ENCODE measurements around the gene LEMD3. TPM values are rescaled to one million over a fixed set of nuclear protein-coding genes. Genes with fewer than 3 reads are reported as not detected.

LEMD3 gene
- total and polyA plus RNA-seq, 2 donors: 21.4 to 25.7 TPM

DNA sequence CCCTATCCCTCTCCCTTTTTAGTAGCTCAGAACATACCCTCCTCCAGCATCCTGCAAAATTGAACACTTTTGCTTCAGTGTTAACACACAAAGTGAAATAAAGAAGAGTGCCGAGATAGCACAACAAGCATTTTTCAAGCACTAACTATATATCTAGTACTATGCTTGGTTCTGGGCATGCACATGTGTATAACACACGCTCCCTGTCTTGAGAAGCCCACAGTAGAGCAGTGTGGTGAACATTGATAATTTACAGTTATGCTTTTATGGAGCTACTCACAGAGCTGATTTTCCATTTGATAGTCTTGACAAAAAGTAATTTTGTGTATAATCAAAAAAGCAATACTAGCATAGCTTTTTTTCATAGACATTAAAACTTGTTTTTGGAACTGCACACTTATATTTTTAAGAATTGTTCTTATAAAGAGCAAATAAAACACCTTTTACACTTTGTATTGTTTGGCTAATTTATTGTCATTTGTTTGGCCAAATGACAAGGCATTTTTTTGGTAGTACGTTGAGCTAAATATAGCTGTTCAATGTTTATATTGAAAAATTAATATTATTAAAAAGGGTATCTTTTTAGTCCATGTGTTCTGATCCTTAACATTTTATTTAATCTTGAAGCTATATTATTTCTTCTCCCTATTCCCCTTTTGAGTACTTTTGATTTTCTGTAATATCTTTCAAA lies 39.7 kb downstream of the LEMD3 start:
- Histone ChIP-seq H3K4me3 (ENCODE audit: low read length in 2 of 2) (no peak overlapping the region), H3K27ac (ENCODE audit: low read depth in 1 of 2, low read length in 1 of 2) (no peak overlapping the region), H3K36me3 (ENCODE audit: control insufficient read depth in 2 of 2, insufficient read depth in 2 of 2, low read length in 1 of 2) (peaks cover 0 to 8% of the 10 kb centered on the region in 2 donors), H3K9me3 (ENCODE audit: control insufficient read depth in 2 of 2, insufficient read depth in 1 of 2, low read length in 1 of 2) (no peaks in the 10 kb centered on the region), H3K4me1 (ENCODE audit: control insufficient read depth in 2 of 2, insufficient read depth in 2 of 2, low read length in 2 of 2) (peaks cover 0 to 4% of the 10 kb centered on the region in 2 donors), H3K27me3 (ENCODE audit: control insufficient read depth in 2 of 2, insufficient read depth in 1 of 2, low read length in 1 of 2) (no peaks in the 10 kb centered on the region)
- no peak for DNase-seq (ENCODE audit: low read depth in 6 of 9, low spot score in 9 of 9)
- 52% methylated on average over 3 of the region's 3 CpGs for WGBS

GRCh38 chr12:65209655-65210043 lies 40.3 kb downstream of the LEMD3 start:
- DNase-seq (ENCODE audit: low read depth in 6 of 9, low spot score in 9 of 9): peak in 4 of 9 donors; percentile 8 to 44 (median 17)
- Histone ChIP-seq H3K4me3 (ENCODE audit: low read length in 2 of 2) (no peak overlapping the region), H3K4me1 (ENCODE audit: control insufficient read depth in 2 of 2, insufficient read depth in 2 of 2, low read length in 2 of 2) (peaks cover 0 to 4% of the 10 kb centered on the region in 2 donors), H3K27ac (ENCODE audit: low read depth in 1 of 2, low read length in 1 of 2) (no peak overlapping the region), H3K27me3 (ENCODE audit: control insufficient read depth in 2 of 2, insufficient read depth in 1 of 2, low read length in 1 of 2) (no peaks in the 10 kb centered on the region), H3K36me3 (ENCODE audit: control insufficient read depth in 2 of 2, insufficient read depth in 2 of 2, low read length in 1 of 2) (peaks cover 0 to 10% of the 10 kb centered on the region in 2 donors), H3K9me3 (ENCODE audit: control insufficient read depth in 2 of 2, insufficient read depth in 1 of 2, low read length in 1 of 2) (no peaks in the 10 kb centered on the region)
- 9% methylated on average over 2 of the region's 2 CpGs for WGBS

- no peaks in the 10 kb centered on the region for H3K27me3 ChIP-seq (ENCODE audit: control insufficient read depth in 2 of 2, insufficient read depth in 1 of 2, low read length in 1 of 2)
- H3K4me3 ChIP-seq (ENCODE audit: low read length in 2 of 2): no peak overlapping the region
- DNase-seq (ENCODE audit: low read depth in 6 of 9, low spot score in 9 of 9): no peak
- H3K36me3 ChIP-seq (ENCODE audit: control insufficient read depth in 2 of 2, insufficient read depth in 2 of 2, low read length in 1 of 2): peaks cover 0 to 25% of the 10 kb centered on the region in 2 donors
- peaks cover 1 to 3% of the 10 kb centered on the region in 2 donors for H3K9me3 ChIP-seq (ENCODE audit: control insufficient read depth in 2 of 2, insufficient read depth in 1 of 2, low read length in 1 of 2)
- H3K27ac ChIP-seq (ENCODE audit: low read depth in 1 of 2, low read length in 1 of 2): no peak overlapping the region
- no peaks in the 10 kb centered on the region for H3K4me1 ChIP-seq (ENCODE audit: control insufficient read depth in 2 of 2, insufficient read depth in 2 of 2, low read length in 2 of 2)
Measured at GRCh38 chr12:65217086-65217485, 47.7 kb downstream of the LEMD3 start.

- DNase-seq (ENCODE audit: low read depth in 6 of 9, low spot score in 9 of 9): no peak
- Histone ChIP-seq H3K27me3 (ENCODE audit: control insufficient read depth in 2 of 2, insufficient read depth in 1 of 2, low read length in 1 of 2) (no peaks in the 10 kb centered on the region), H3K4me3 (ENCODE audit: low read length in 2 of 2) (no peak overlapping the region), H3K27ac (ENCODE audit: low read depth in 1 of 2, low read length in 1 of 2) (no peak overlapping the region), H3K4me1 (ENCODE audit: control insufficient read depth in 2 of 2, insufficient read depth in 2 of 2, low read length in 2 of 2) (no peaks in the 10 kb centered on the region), H3K36me3 (ENCODE audit: control insufficient read depth in 2 of 2, insufficient read depth in 2 of 2, low read length in 1 of 2) (peaks cover 3 to 26% of the 10 kb centered on the region in 2 donors), H3K9me3 (ENCODE audit: control insufficient read depth in 2 of 2, insufficient read depth in 1 of 2, low read length in 1 of 2) (peaks cover 1 to 3% of the 10 kb centered on the region in 2 donors)
- over 99% methylated on average over 2 of the region's 2 CpGs for WGBS
Measured at GRCh38 chr12:65220761-65221160, 51.4 kb downstream of the LEMD3 start.

- no peak overlapping the region for H3K27ac ChIP-seq (ENCODE audit: low read depth in 1 of 2, low read length in 1 of 2)
- no peak overlapping the region for H3K4me3 ChIP-seq (ENCODE audit: low read length in 2 of 2)
- H3K27me3 ChIP-seq (ENCODE audit: control insufficient read depth in 2 of 2, insufficient read depth in 1 of 2, low read length in 1 of 2): no peaks in the 10 kb centered on the region
- peaks cover 6 to 9% of the 10 kb centered on the region in 2 donors for H3K36me3 ChIP-seq (ENCODE audit: control insufficient read depth in 2 of 2, insufficient read depth in 2 of 2, low read length in 1 of 2)
- DNase-seq (ENCODE audit: low read depth in 6 of 9, low spot score in 9 of 9): no peak
- no peaks in the 10 kb centered on the region for H3K9me3 ChIP-seq (ENCODE audit: control insufficient read depth in 2 of 2, insufficient read depth in 1 of 2, low read length in 1 of 2)
- WGBS: 96% methylated on average over 1 of the region's 1 CpG
- H3K4me1 ChIP-seq (ENCODE audit: control insufficient read depth in 2 of 2, insufficient read depth in 2 of 2, low read length in 2 of 2): no peaks in the 10 kb centered on the region
Measured at GRCh38 chr12:65229441-65229840, 60.1 kb downstream of the LEMD3 start.

DNA sequence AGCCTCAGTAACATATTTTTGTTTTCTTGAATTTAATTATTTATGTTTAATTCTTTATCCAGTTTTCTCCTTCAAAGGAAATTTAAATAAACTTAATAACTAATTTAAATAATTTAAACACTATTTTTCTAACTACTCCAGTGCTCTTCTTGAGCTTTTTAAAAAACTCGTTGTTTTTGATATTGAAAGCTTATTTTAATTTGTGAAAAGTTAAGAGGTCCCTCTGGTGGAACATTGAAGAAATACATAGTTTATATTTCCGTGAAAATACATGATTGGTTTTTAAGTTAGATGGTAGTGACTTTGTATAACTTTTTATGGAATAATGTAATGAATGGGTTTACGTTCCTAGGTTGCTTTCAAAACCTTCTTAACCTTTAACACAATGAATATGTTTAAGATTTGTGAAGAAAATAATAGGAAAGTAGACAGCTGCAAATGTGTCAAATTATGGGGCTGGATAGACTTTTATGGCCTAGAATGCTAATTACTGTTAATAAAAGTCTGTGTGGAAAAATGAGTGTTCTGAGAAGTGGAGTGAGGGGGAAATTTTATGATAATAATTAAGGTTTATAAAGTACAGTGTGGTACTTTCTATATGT lies 63.2 kb downstream of the LEMD3 start:
- no peaks in the 10 kb centered on the region for H3K27me3 ChIP-seq (ENCODE audit: control insufficient read depth in 2 of 2, insufficient read depth in 1 of 2, low read length in 1 of 2)
- no peaks in the 10 kb centered on the region for H3K9me3 ChIP-seq (ENCODE audit: control insufficient read depth in 2 of 2, insufficient read depth in 1 of 2, low read length in 1 of 2)
- no peaks in the 10 kb centered on the region for H3K4me1 ChIP-seq (ENCODE audit: control insufficient read depth in 2 of 2, insufficient read depth in 2 of 2, low read length in 2 of 2)
- 18% methylated on average over 3 of the region's 3 CpGs for WGBS
- no peak overlapping the region for H3K27ac ChIP-seq (ENCODE audit: low read depth in 1 of 2, low read length in 1 of 2)
- no peak overlapping the region for H3K4me3 ChIP-seq (ENCODE audit: low read length in 2 of 2)
- H3K36me3 ChIP-seq (ENCODE audit: control insufficient read depth in 2 of 2, insufficient read depth in 2 of 2, low read length in 1 of 2): peaks cover 0 to 5% of the 10 kb centered on the region in 2 donors
- peak in 5 of 9 donors; percentile 11 to 42 (median 14) for DNase-seq (ENCODE audit: low read depth in 6 of 9, low spot score in 9 of 9)

DNA sequence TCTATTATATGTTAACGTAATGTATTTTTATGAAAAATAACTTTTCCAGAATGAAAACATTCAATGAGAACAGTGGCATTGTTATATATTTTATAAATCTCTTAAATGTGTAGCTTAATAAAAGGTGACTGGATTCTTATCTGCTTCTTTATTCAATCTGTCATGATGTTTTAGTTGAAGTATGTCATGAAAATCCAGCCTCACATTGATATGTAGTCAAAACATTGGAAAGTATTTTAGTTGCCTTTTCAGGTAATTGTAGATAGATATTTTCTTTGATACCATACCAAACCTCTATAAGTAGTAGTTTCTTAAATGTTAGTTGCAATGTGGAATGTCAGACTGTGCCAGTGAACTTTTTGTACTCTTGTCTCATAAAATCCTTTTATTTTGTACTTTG lies 67.8 kb downstream of the LEMD3 start:
- Histone ChIP-seq H3K4me1 (ENCODE audit: control insufficient read depth in 2 of 2, insufficient read depth in 2 of 2, low read length in 2 of 2) (no peaks in the 10 kb centered on the region), H3K4me3 (ENCODE audit: low read length in 2 of 2) (no peak overlapping the region)
- WGBS: over 99% methylated on average over 1 of the region's 1 CpG

DNA sequence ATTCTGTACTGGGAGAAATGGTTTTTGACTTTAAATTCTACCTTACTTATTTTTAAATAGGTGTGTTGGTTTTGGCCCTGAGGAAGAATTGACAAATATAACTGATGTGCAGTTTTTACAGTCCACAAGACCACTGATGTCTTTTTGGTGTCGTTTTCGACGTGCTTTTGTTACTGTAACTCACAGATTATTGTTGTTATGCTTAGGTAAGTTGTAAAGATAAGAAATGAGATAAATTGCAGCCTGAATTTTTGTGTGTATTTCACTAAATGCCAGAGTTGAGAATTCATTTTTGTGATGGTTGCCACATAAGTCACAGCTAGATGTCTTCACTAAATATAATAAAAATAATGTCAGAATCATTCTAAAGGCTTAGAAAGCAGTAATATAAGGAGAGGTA lies 69.2 kb downstream of the LEMD3 start:
- WGBS: 99% methylated on average over 3 of the region's 3 CpGs
- Histone ChIP-seq H3K4me3 (ENCODE audit: low read length in 2 of 2) (no peak overlapping the region), H3K27ac (ENCODE audit: low read depth in 1 of 2, low read length in 1 of 2) (no peak overlapping the region), H3K9me3 (ENCODE audit: control insufficient read depth in 2 of 2, insufficient read depth in 1 of 2, low read length in 1 of 2) (no peaks in the 10 kb centered on the region), H3K36me3 (ENCODE audit: control insufficient read depth in 2 of 2, insufficient read depth in 2 of 2, low read length in 1 of 2) (peaks cover 0 to 28% of the 10 kb centered on the region in 2 donors), H3K4me1 (ENCODE audit: control insufficient read depth in 2 of 2, insufficient read depth in 2 of 2, low read length in 2 of 2) (no peaks in the 10 kb centered on the region), H3K27me3 (ENCODE audit: control insufficient read depth in 2 of 2, insufficient read depth in 1 of 2, low read length in 1 of 2) (no peaks in the 10 kb centered on the region)
- DNase-seq (ENCODE audit: low read depth in 6 of 9, low spot score in 9 of 9): no peak

More for the DNA sequence above, 67.8 kb downstream of the LEMD3 start:
- Histone ChIP-seq H3K9me3 (ENCODE audit: control insufficient read depth in 2 of 2, insufficient read depth in 1 of 2, low read length in 1 of 2) (no peaks in the 10 kb centered on the region), H3K27me3 (ENCODE audit: control insufficient read depth in 2 of 2, insufficient read depth in 1 of 2, low read length in 1 of 2) (no peaks in the 10 kb centered on the region), H3K27ac (ENCODE audit: low read depth in 1 of 2, low read length in 1 of 2) (no peak overlapping the region), H3K36me3 (ENCODE audit: control insufficient read depth in 2 of 2, insufficient read depth in 2 of 2, low read length in 1 of 2) (peaks cover 0 to 24% of the 10 kb centered on the region in 2 donors)
- DNase-seq (ENCODE audit: low read depth in 6 of 9, low spot score in 9 of 9): no peak

All from thymus (tissue), 11 donors.